ENCODE results near the gene NEDD8. TPM values are rescaled to one million over a fixed set of nuclear protein-coding genes. Genes with fewer than 3 reads are reported as not detected.

NEDD8 gene
- total RNA-seq, 2 experiments from 2014 or later, result 187 to 217 TPM

Other genes with a start within 250 kb of the NEDD8 start
- 10 to 100 TPM; 27.5 to 27.6 TPM for gene DHRS4L2, start 243.4 kb downstream of the NEDD8 start, total RNA-seq
- gene CARMIL3, start 180.4 kb downstream of the NEDD8 start, total RNA-seq, result under 1 TPM; 0.74 to 0.91 TPM
- not detected for gene CPNE6, start 160.8 kb downstream of the NEDD8 start, total RNA-seq
- gene PCK2, start 138.1 kb downstream of the NEDD8 start, total RNA-seq, result 100 to 1,000 TPM; 101 to 115 TPM
- 10 to 100 TPM; 74.0 to 86.2 TPM for gene DCAF11, start 117.6 kb downstream of the NEDD8 start, total RNA-seq
- gene NRL, start 117.4 kb downstream of the NEDD8 start, total RNA-seq, result 1 to 10 TPM; 1.5 to 1.6 TPM
- under 1 TPM in 1 of 2 experiments, not detected in 1; 0.53 TPM for gene FITM1, start 101.7 kb downstream of the NEDD8 start, total RNA-seq
- 100 to 1,000 TPM; 414 to 418 TPM for gene PSME1, start 96.2 kb downstream of the NEDD8 start, total RNA-seq
- gene EMC9, start 90.8 kb downstream of the NEDD8 start, total RNA-seq, result 10 to 100 TPM; 36.9 to 46.7 TPM
- gene PSME2, start 85.8 kb downstream of the NEDD8 start, total RNA-seq, result 100 to 1,000 TPM; 445 to 459 TPM
- gene RNF31, start 84.9 kb downstream of the NEDD8 start, total RNA-seq, result 10 to 100 TPM; 73.7 to 98.4 TPM
- gene IRF9, start 71.1 kb downstream of the NEDD8 start, total RNA-seq, result 100 to 1,000 TPM; 172 to 209 TPM
- 10 to 100 TPM; 25.6 to 27.7 TPM for gene REC8, start 60.3 kb downstream of the NEDD8 start, total RNA-seq
- 10 to 100 TPM; 73.4 to 73.7 TPM for gene IPO4, start 43.6 kb downstream of the NEDD8 start, total RNA-seq
- 10 to 100 TPM; 17.0 to 24.4 TPM for gene TM9SF1, start 36.9 kb downstream of the NEDD8 start, total RNA-seq
- gene TSSK4, start 26.7 kb downstream of the NEDD8 start, total RNA-seq, result under 1 TPM; 0.14 to 0.30 TPM
- gene CHMP4A, start 18.9 kb downstream of the NEDD8 start, total RNA-seq, result 10 to 100 TPM; 48.8 to 73.0 TPM
- 10 to 100 TPM in 1 of 2 experiments, 1 to 10 TPM in 1; 4.5 to 11.7 TPM for gene MDP1, start 16.3 kb downstream of the NEDD8 start, total RNA-seq
- 10 to 100 TPM; 56.7 to 59.6 TPM for gene GMPR2, start 562 bp upstream of the NEDD8 start, total RNA-seq
- 100 to 1,000 TPM in 1 of 2 experiments, 10 to 100 TPM in 1; 87.4 to 108 TPM for gene TINF2, start 10.3 kb upstream of the NEDD8 start, total RNA-seq
- gene TGM1, start 30.8 kb upstream of the NEDD8 start, total RNA-seq, result 1 to 10 TPM; 4.8 to 7.4 TPM
- 10 to 100 TPM; 52.1 to 56.0 TPM for gene RABGGTA, start 39.2 kb upstream of the NEDD8 start, total RNA-seq
- gene DHRS1, start 67.4 kb upstream of the NEDD8 start, total RNA-seq, result 10 to 100 TPM; 11.7 to 14.6 TPM
- gene NOP9, start 67.5 kb upstream of the NEDD8 start, total RNA-seq, result 10 to 100 TPM; 24.4 to 32.5 TPM
- 10 to 100 TPM; 11.1 to 14.0 TPM for gene CIDEB, start 75.6 kb upstream of the NEDD8 start, total RNA-seq
- gene LTB4R2, start 77.8 kb upstream of the NEDD8 start, total RNA-seq, result 1 to 10 TPM; 7.5 to 9.5 TPM
- gene LTB4R, start 79.1 kb upstream of the NEDD8 start, total RNA-seq, result 10 to 100 TPM; 10.1 to 14.2 TPM
- 1 to 10 TPM; 1.4 to 1.8 TPM for gene ADCY4, start 102.7 kb upstream of the NEDD8 start, total RNA-seq
- gene RIPK3, start 107.6 kb upstream of the NEDD8 start, total RNA-seq, result 1 to 10 TPM; 8.9 to 9.4 TPM
- gene NFATC4, start 135.8 kb upstream of the NEDD8 start, total RNA-seq, result under 1 TPM; 0.11 to 0.30 TPM
- under 1 TPM; 0.07 to 0.16 TPM for gene NYNRIN, start 166.6 kb upstream of the NEDD8 start, total RNA-seq
- 10 to 100 TPM; 11.6 to 12.2 TPM for gene CBLN3, start 197.3 kb upstream of the NEDD8 start, total RNA-seq
- gene KHNYN, start 197.6 kb upstream of the NEDD8 start, total RNA-seq, result 10 to 100 TPM; 50.6 to 58.1 TPM
- gene SDR39U1, start 210.4 kb upstream of the NEDD8 start, total RNA-seq, result 10 to 100 TPM; 40.9 to 47.8 TPM

All from activated CD4-positive, alpha-beta T cell treated with anti-CD3 and anti-CD28 coated beads for 36 hours (primary cell).